ENCODE measurements around the gene UGT1A3. TPM values are rescaled to one million over a fixed set of nuclear protein-coding genes. Genes with fewer than 3 reads are reported as not detected.

Gene UGT1A3
- total and polyA plus RNA-seq, 2 experiments from 2014 or later: not detected

- Histone ChIP-seq H3K27me3 (replicated peaks; ENCODE audit: insufficient read depth) (peaks cover 6% of the 10 kb centered on the region; the same call in 1 of the 2 replicates), H3K4me2 (ENCODE audit: unreplicated experiment) (no peak overlapping the region), H3K9ac (no peak overlapping the region), H2AFZ (no peak overlapping the region), H3K27ac (no peak overlapping the region), H3K9me3 (ENCODE audit: low read depth) (no peaks in the 10 kb centered on the region), H3K79me2 (ENCODE audit: insufficient read depth) (no peaks in the 10 kb centered on the region), H3K9me2 (ENCODE audit: insufficient read depth) (no peaks in the 10 kb centered on the region), H4K20me1 (ENCODE audit: insufficient read depth) (no peaks in the 10 kb centered on the region), H3F3A (ENCODE audit: insufficient read depth) (peaks cover 12% of the 10 kb centered on the region; the same call in 1 of the 2 replicates), H3K4me3 (no peak overlapping the region), H3K4me1 (ENCODE audit: insufficient read depth) (peaks cover 15% of the 10 kb centered on the region), H3K36me3 (ENCODE audit: low read depth) (no peaks in the 10 kb centered on the region)
- 35 to 41% methylated on average over 4 of the region's 4 CpGs for WGBS, 2 experiments (ENCODE audit: low coverage in 1 of 2, low lambda C conversion rate in 2 of 2, missing lambda C conversion rate in 2 of 2)
- no peak for TF ChIP-seq EZH2phosphoT487 (IDR thresholded peaks at IDR 0.05; ENCODE audit: insufficient read depth, low read depth)
- no peak for TF ChIP-seq EZH2 (IDR thresholded peaks at IDR 0.05; ENCODE audit: insufficient read depth, poor library complexity, severe bottlenecking)
- DNase-seq: no peak
- in situ Hi-C loops (cut with MboI): no loop called here
Observed at GRCh38 chr2:233768076-233768475, 39.2 kb downstream of the UGT1A3 start.

- 45 to 51% methylated on average over 9 of the region's 9 CpGs for WGBS, 2 experiments (ENCODE audit: low coverage in 1 of 2, low lambda C conversion rate in 2 of 2, missing lambda C conversion rate in 2 of 2)
Observed at GRCh38 chr2:233769260-233769659, 40.4 kb downstream of the UGT1A3 start.

GRCh38 chr2:233772153-233772552, 43.3 kb downstream of the UGT1A3 start:
- no peak overlapping the region for H3K9ac ChIP-seq
- H2AFZ ChIP-seq: no peak overlapping the region
- no peaks in the 10 kb centered on the region for H3K9me2 ChIP-seq (ENCODE audit: insufficient read depth)
- peaks cover 10% of the 10 kb centered on the region for H3K27me3 ChIP-seq (replicated peaks; ENCODE audit: insufficient read depth)
- no peak for DNase-seq
- no peak for TF ChIP-seq EZH2phosphoT487 (IDR thresholded peaks at IDR 0.05; ENCODE audit: insufficient read depth, low read depth)
- TF ChIP-seq EZH2 (IDR thresholded peaks at IDR 0.05; ENCODE audit: insufficient read depth, poor library complexity, severe bottlenecking): no peak
- WGBS, 2 experiments (ENCODE audit: low coverage in 1 of 2, low lambda C conversion rate in 2 of 2, missing lambda C conversion rate in 2 of 2): 67% methylated on average over 16 of the region's 16 CpGs
- in situ Hi-C loops (cut with MboI): no loop called here
- no peaks in the 10 kb centered on the region for H4K20me1 ChIP-seq (ENCODE audit: insufficient read depth)
- H3F3A ChIP-seq (ENCODE audit: insufficient read depth): no peaks in the 10 kb centered on the region
- no peak overlapping the region for H3K27ac ChIP-seq
- no peaks in the 10 kb centered on the region for H3K36me3 ChIP-seq (ENCODE audit: low read depth)
- H3K4me2 ChIP-seq (ENCODE audit: unreplicated experiment): no peak overlapping the region
- H3K9me3 ChIP-seq (ENCODE audit: low read depth): no peaks in the 10 kb centered on the region
- H3K4me3 ChIP-seq: no peak overlapping the region
- H3K4me1 ChIP-seq (ENCODE audit: insufficient read depth): no peaks in the 10 kb centered on the region
- H3K79me2 ChIP-seq (ENCODE audit: insufficient read depth): no peaks in the 10 kb centered on the region

More at GRCh38 chr2:233769260-233769659, 40.4 kb downstream of the UGT1A3 start:
- Histone ChIP-seq H3K9me3 (ENCODE audit: low read depth) (no peaks in the 10 kb centered on the region), H4K20me1 (ENCODE audit: insufficient read depth) (no peaks in the 10 kb centered on the region), H3K79me2 (ENCODE audit: insufficient read depth) (no peaks in the 10 kb centered on the region), H3K9me2 (ENCODE audit: insufficient read depth) (no peaks in the 10 kb centered on the region), H3K4me3 (no peak overlapping the region), H3K36me3 (ENCODE audit: low read depth) (no peaks in the 10 kb centered on the region), H3K9ac (no peak overlapping the region), H2AFZ (no peak overlapping the region), H3K4me1 (ENCODE audit: insufficient read depth) (peaks cover 7% of the 10 kb centered on the region), H3K27me3 (replicated peaks; ENCODE audit: insufficient read depth) (peaks cover 6% of the 10 kb centered on the region; the same call in 1 of the 2 replicates), H3K4me2 (ENCODE audit: unreplicated experiment) (no peak overlapping the region), H3K27ac (no peak overlapping the region), H3F3A (ENCODE audit: insufficient read depth) (peaks cover 3% of the 10 kb centered on the region; the same call in 1 of the 2 replicates)
- no peak for DNase-seq
- TF ChIP-seq EZH2 (IDR thresholded peaks at IDR 0.05; ENCODE audit: insufficient read depth, poor library complexity, severe bottlenecking) (no peak), EZH2phosphoT487 (IDR thresholded peaks at IDR 0.05; ENCODE audit: insufficient read depth, low read depth) (no peak)
- in situ Hi-C loops (cut with MboI): no loop called here

- TF ChIP-seq EZH2 (IDR thresholded peaks at IDR 0.05; ENCODE audit: insufficient read depth, poor library complexity, severe bottlenecking): no peak
- Histone ChIP-seq H3K9ac (no peak overlapping the region), H3K4me1 (ENCODE audit: insufficient read depth) (no peaks in the 10 kb centered on the region), H3K36me3 (ENCODE audit: low read depth) (no peaks in the 10 kb centered on the region), H3K9me2 (ENCODE audit: insufficient read depth) (no peaks in the 10 kb centered on the region), H3K9me3 (ENCODE audit: low read depth) (no peaks in the 10 kb centered on the region), H4K20me1 (ENCODE audit: insufficient read depth) (no peaks in the 10 kb centered on the region), H3K4me2 (ENCODE audit: unreplicated experiment) (no peak overlapping the region), H3F3A (ENCODE audit: insufficient read depth) (no peaks in the 10 kb centered on the region), H3K27me3 (replicated peaks; ENCODE audit: insufficient read depth) (peaks cover 10% of the 10 kb centered on the region), H2AFZ (no peak overlapping the region), H3K4me3 (no peak overlapping the region), H3K79me2 (ENCODE audit: insufficient read depth) (no peaks in the 10 kb centered on the region), H3K27ac (no peak overlapping the region)
- in situ Hi-C loops (cut with MboI): no loop called here
- 43 to 46% methylated on average over 5 of the region's 5 CpGs for WGBS, 2 experiments (ENCODE audit: low coverage in 1 of 2, low lambda C conversion rate in 2 of 2, missing lambda C conversion rate in 2 of 2)
- no peak for DNase-seq
Observed at GRCh38 chr2:233772583-233772982, 43.7 kb downstream of the UGT1A3 start.

GRCh38 chr2:233773854-233774253, 45.0 kb downstream of the UGT1A3 start:
- DNase-seq: no peak
- Histone ChIP-seq H3K9me2 (ENCODE audit: insufficient read depth) (no peaks in the 10 kb centered on the region), H3K36me3 (ENCODE audit: low read depth) (no peaks in the 10 kb centered on the region), H3F3A (ENCODE audit: insufficient read depth) (no peaks in the 10 kb centered on the region), H3K79me2 (ENCODE audit: insufficient read depth) (no peaks in the 10 kb centered on the region), H3K9ac (no peak overlapping the region), H3K27ac (no peak overlapping the region), H2AFZ (no peak overlapping the region), H3K27me3 (replicated peaks; ENCODE audit: insufficient read depth) (peaks cover 10% of the 10 kb centered on the region), H3K4me2 (ENCODE audit: unreplicated experiment) (no peak overlapping the region), H4K20me1 (ENCODE audit: insufficient read depth) (no peaks in the 10 kb centered on the region), H3K9me3 (ENCODE audit: low read depth) (no peaks in the 10 kb centered on the region), H3K4me3 (no peak overlapping the region), H3K4me1 (ENCODE audit: insufficient read depth) (no peaks in the 10 kb centered on the region)
- TF ChIP-seq EZH2phosphoT487 (IDR thresholded peaks at IDR 0.05; ENCODE audit: insufficient read depth, low read depth) (no peak), EZH2 (IDR thresholded peaks at IDR 0.05; ENCODE audit: insufficient read depth, poor library complexity, severe bottlenecking) (no peak)
- in situ Hi-C loops (cut with MboI): no loop called here
- WGBS, 2 experiments (ENCODE audit: low coverage in 1 of 2, low lambda C conversion rate in 2 of 2, missing lambda C conversion rate in 2 of 2): 35 to 46% methylated on average over 5 of the region's 5 CpGs
